IPS-18a (cell line): Measurements from ENCODE around the gene SLC39A11.

ENCODE experiments used
- H3K27ac ChIP-seq: one replicate; pipeline ENCODE4 v1.5.1; 2013; ENCODE audit warnings: low read length
- H3K27me3 ChIP-seq: one replicate; pipeline ENCODE4 v1.6.1; 2013; ENCODE audit warnings: mild to moderate bottlenecking, low read length; ENCODE audit not compliant: control insufficient read depth, insufficient read depth
- H3K36me3 ChIP-seq: one replicate; pipeline ENCODE4 v1.6.1; 2013; ENCODE audit warnings: low read depth, low read length; ENCODE audit not compliant: control insufficient read depth
- H3K4me1 ChIP-seq: one replicate; pipeline ENCODE4 v1.6.1; 2013; ENCODE audit warnings: low read depth, low read length; ENCODE audit not compliant: control insufficient read depth
- H3K4me3 ChIP-seq: one replicate; pipeline ENCODE4 v1.5.1; 2013; ENCODE audit warnings: low read length
- H3K9ac ChIP-seq: one replicate; pipeline ENCODE4 v1.6.1; 2013; ENCODE audit warnings: mild to moderate bottlenecking, low read length, moderate library complexity
- H3K9me3 ChIP-seq: one replicate; pipeline ENCODE4 v1.6.1; 2013; ENCODE audit warnings: low read depth, low read length; ENCODE audit not compliant: control insufficient read depth

The SLC39A11 gene

GRCh38 chr17:72978593-72979218, 113.8 kb downstream of the SLC39A11 start:
- no peaks in the 10 kb centered on the region for H3K9me3 ChIP-seq
- H3K27me3 ChIP-seq, result no peaks in the 10 kb centered on the region
- no peaks in the 10 kb centered on the region for H3K36me3 ChIP-seq
- H3K4me1 ChIP-seq, result no peaks in the 10 kb centered on the region
- H3K4me3 ChIP-seq, result no peak overlapping the region
- no peak overlapping the region for H3K27ac ChIP-seq
- no peak overlapping the region for H3K9ac ChIP-seq

DNA sequence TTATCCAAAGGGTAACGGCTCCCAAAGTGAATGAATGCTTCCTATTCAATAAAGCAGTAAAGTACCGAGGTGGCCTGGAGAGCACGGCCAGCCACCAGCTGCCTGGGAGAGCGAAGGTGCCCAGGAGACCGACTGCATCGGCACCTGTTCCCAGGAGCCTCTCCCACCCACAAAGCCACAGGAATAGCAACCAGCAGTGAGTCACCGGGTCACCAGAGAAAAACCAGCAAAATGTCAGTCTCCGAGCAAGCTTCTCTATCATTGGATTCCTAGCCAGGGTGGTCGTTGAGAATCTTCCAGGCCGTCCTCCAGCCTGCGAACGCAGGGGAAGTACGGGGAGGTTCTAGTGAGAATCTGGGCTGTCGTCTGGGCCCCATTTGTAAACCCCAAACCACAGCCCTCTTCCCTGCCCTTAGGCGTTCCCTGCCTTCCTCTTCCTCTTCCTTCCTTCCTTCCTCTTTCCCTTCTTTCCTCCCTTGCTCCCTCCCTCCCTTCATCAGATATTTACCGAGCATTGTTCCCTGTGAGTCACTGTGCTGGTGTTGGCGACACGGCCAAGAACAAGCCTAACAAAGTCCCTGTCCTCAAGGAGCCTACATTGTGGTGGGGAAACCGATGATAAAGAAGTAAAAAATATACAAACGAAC, 114.6 kb downstream of the SLC39A11 start:
- Histone ChIP-seq H3K27me3 (no peaks in the 10 kb centered on the region), H3K4me3 (no peak overlapping the region), H3K4me1 (no peaks in the 10 kb centered on the region), H3K36me3 (no peaks in the 10 kb centered on the region), H3K9ac (no peak overlapping the region), H3K27ac (no peak overlapping the region), H3K9me3 (no peaks in the 10 kb centered on the region)

GRCh38 chr17:72976971-72977770, 115.3 kb downstream of the SLC39A11 start:
- H3K27me3 ChIP-seq, result no peaks in the 10 kb centered on the region
- H3K4me3 ChIP-seq, result no peak overlapping the region
- H3K4me1 ChIP-seq, result no peaks in the 10 kb centered on the region
- H3K27ac ChIP-seq, result no peak overlapping the region
- no peaks in the 10 kb centered on the region for H3K36me3 ChIP-seq
- no peaks in the 10 kb centered on the region for H3K9me3 ChIP-seq
- no peak overlapping the region for H3K9ac ChIP-seq

DNA sequence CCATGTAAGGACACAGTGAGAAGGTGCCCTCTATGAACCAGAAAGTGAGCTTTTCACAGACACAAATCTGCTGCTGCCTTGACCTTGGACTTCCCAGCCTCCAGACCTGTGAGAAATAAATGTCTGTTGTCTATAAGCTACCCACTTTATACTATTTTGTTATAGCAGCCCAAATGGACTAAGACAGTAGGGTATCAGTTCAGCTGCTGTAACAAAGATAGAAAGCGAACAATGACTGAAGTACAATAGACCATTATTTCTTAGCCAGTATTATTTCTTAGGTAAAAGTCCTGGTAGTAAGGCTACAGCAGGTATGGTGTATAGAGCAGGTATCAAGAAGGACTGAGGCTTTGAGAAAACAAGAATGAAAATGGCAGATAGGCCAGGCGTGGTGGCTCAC, 117.0 kb downstream of the SLC39A11 start:
- H3K4me1 ChIP-seq, result peaks cover 10% of the 10 kb centered on the region
- H3K36me3 ChIP-seq, result no peaks in the 10 kb centered on the region
- H3K27me3 ChIP-seq, result no peaks in the 10 kb centered on the region
- no peaks in the 10 kb centered on the region for H3K9me3 ChIP-seq
- H3K4me3 ChIP-seq, result no peak overlapping the region
- H3K9ac ChIP-seq, result no peak overlapping the region
- no peak overlapping the region for H3K27ac ChIP-seq

DNA sequence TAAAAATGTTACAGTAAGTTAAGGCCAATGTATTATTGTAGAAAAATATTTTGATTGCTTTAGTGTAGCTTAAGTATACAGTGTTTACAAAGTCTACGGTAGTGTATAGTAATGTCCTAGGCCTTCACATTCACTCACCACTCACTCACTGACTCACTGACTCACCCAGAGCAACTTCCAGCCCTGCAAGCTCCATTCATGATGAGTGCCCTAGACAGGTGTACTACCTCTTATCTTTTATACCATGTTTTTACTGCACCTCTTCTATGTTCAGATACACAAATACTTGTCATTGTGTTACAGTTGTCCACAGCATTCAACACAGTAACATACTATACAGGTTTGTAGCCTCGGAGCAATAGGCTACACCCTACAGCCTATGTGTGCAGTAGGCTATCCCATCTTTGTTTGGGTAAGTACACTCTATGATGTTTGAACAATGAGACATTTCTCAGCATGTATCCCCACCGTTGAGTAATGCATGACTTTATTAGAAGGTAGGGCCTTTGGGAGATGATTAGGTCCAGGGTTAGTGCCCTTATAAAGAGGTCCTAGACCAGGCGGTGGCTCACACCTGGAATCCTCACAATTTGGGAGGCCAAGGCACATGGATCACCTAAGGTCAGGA, 117.8 kb downstream of the SLC39A11 start:
- H3K9me3 ChIP-seq, result no peaks in the 10 kb centered on the region
- peaks cover 17% of the 10 kb centered on the region for H3K4me1 ChIP-seq
- H3K27me3 ChIP-seq, result no peaks in the 10 kb centered on the region
- H3K9ac ChIP-seq, result no peak overlapping the region
- H3K27ac ChIP-seq, result no peak overlapping the region
- H3K4me3 ChIP-seq, result no peak overlapping the region
- H3K36me3 ChIP-seq, result no peaks in the 10 kb centered on the region

DNA sequence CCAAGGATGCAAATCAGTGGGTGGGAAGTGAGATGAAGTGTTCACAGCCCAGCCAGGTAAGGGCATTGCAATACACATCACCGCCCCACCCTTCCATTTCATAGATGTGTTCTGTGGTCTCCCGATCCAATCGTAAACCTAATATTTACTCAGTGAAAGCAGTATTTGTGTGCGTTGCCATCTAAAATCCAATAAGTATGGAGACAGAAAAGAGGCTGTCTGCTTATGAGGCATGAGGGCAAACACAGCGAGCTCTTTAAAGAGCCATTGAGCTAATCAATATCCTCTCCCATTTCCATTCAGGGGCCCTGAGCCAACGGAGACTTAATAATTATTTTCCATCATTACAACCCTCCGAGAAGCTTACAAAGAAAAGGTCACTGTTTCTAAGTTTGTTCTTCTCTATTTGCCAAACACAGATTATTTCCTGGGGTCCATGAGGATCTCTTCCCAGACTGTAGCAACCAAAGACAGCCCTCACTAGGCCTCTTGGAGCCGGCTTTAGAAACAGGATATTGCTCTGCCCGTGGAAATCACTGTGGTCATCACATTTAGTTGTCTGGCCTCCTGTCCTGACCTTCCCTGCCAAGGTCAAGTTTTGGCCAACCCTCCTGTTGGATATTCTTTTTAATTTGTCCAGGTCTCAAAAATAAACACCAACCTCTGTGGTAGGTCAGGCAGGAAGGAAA, 120.1 kb downstream of the SLC39A11 start:
- Histone ChIP-seq H3K4me3 (no peak overlapping the region), H3K9me3 (no peaks in the 10 kb centered on the region), H3K4me1 (peaks cover 17% of the 10 kb centered on the region), H3K27me3 (no peaks in the 10 kb centered on the region), H3K27ac (no peak overlapping the region), H3K9ac (no peak overlapping the region), H3K36me3 (no peaks in the 10 kb centered on the region)

GRCh38 chr17:72971226-72971880, 121.1 kb downstream of the SLC39A11 start:
- Histone ChIP-seq H3K36me3 (no peaks in the 10 kb centered on the region), H3K4me3 (no peak overlapping the region), H3K4me1 (peaks cover 17% of the 10 kb centered on the region), H3K9me3 (no peaks in the 10 kb centered on the region), H3K9ac (no peak overlapping the region), H3K27me3 (no peaks in the 10 kb centered on the region), H3K27ac (no peak overlapping the region)

- Histone ChIP-seq H3K9me3 (no peaks in the 10 kb centered on the region), H3K36me3 (no peaks in the 10 kb centered on the region), H3K9ac (no peak overlapping the region), H3K4me3 (no peak overlapping the region), H3K27ac (no peak overlapping the region), H3K27me3 (no peaks in the 10 kb centered on the region), H3K4me1 (peaks cover 17% of the 10 kb centered on the region)
Observed at GRCh38 chr17:72970797-72971196, 121.7 kb downstream of the SLC39A11 start.

GRCh38 chr17:72970246-72970645, 122.2 kb downstream of the SLC39A11 start:
- H3K4me1 ChIP-seq, result peaks cover 17% of the 10 kb centered on the region
- H3K36me3 ChIP-seq, result no peaks in the 10 kb centered on the region
- no peaks in the 10 kb centered on the region for H3K9me3 ChIP-seq
- no peak overlapping the region for H3K27ac ChIP-seq
- no peak overlapping the region for H3K9ac ChIP-seq
- no peak overlapping the region for H3K4me3 ChIP-seq
- H3K27me3 ChIP-seq, result no peaks in the 10 kb centered on the region

- no peaks in the 10 kb centered on the region for H3K9me3 ChIP-seq
- H3K4me1 ChIP-seq, result peaks cover 17% of the 10 kb centered on the region
- H3K36me3 ChIP-seq, result no peaks in the 10 kb centered on the region
- H3K27me3 ChIP-seq, result no peaks in the 10 kb centered on the region
- H3K4me3 ChIP-seq, result no peak overlapping the region
- H3K27ac ChIP-seq, result no peak overlapping the region
- H3K9ac ChIP-seq, result no peak overlapping the region
Observed at GRCh38 chr17:72969293-72969906, 123.1 kb downstream of the SLC39A11 start.
